DMS114 treated with DMSO at 0.1 percent for 48 hours (cell line): ENCODE results near the gene DBX1.

Experiments used
- DNase-seq: peaks from one replicate; lab custom pipeline; 2025; ENCODE audit not compliant: unreplicated experiment; lab: John Stamatoyannopoulos, UW

Gene DBX1

DNA sequence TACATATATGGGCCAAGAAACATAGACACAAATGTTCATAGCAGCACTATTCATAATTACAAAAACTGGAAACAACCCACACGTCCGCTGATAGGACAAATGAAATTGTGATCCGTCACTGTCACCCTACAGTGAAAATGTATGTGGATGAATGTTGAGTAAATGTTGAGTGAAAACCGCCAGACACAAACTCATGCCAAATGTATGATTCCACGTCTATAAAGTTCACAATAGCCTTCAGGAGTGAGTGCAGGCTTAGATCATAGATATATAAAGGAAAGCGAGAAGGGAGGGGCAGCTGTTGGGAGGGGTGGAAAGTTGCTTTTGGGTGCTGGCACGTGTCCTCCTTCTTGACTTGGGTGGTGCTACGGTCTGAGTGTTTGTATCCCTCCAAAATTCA is 33.6 kb downstream of the DBX1 start:
- no peak for DNase-seq

DNA sequence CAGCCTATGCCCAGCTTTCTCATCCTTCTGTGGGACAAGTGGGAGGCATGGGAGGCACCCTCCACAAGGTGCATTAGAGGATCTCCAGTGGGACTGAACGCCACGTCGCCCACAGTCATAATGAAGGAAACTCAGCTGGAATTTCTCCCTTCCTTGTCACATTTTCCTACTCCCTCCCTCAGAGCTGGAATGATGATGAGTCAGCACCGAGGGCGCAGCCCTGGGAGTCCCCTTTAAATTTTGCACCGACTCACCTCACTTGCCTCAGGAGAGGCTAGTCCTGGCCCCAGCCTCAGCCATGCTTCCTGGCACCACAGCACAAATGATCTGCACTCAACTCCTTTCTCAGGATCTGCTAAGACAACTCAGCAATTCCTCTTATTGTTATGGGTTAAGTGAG is 34.3 kb downstream of the DBX1 start:
- DNase-seq: no peak

- no peak for DNase-seq
Measured at GRCh38 chr11:20122131-20122530, 38.1 kb downstream of the DBX1 start.

DNA sequence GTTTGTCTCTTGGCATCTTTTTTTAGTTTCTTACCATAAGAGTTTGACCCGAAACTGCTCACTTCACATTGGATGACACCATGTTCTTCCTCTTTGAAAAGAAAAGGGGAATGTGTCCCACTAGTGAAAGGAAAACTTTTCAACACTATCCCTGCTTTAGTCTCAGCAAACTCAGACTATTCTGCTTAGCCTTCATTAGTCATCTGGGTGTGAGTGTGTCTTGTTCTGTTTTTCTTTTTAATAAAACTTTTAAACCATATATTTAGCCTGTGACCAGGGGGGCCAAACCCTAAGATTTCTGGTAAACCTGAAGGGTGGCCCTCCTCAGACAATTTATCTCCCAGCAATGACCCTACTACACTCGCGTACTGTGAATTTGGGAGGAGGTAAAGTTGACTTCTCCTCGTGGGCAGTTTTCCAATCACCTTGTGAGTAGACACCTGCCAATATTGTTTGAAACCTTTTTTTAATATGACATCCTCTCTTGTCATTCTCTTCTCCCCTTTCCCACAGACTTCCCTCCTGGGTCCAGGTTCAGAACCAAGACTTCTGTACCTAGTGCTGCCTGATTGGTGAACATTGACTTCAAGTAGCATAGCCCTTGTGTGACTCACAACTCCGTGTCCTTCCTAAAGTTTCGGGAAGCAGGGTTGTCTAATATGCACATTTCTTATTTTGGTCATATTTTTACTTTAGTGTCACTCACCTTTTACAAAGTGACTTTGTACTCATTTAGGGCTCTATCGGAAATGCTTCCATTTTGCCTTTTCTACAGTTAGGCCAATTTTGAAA is 39.9 kb downstream of the DBX1 start:
- no peak for DNase-seq

- DNase-seq: no peak
Measured at GRCh38 chr11:20119315-20119714, 41.0 kb downstream of the DBX1 start.

GRCh38 chr11:20118209-20118608 is 42.1 kb downstream of the DBX1 start:
- no peak for DNase-seq

- DNase-seq: no peak
Measured at GRCh38 chr11:20117291-20117690, 43.0 kb downstream of the DBX1 start.

- no peak for DNase-seq
Measured at GRCh38 chr11:20116825-20117224, 43.5 kb downstream of the DBX1 start.

DNA sequence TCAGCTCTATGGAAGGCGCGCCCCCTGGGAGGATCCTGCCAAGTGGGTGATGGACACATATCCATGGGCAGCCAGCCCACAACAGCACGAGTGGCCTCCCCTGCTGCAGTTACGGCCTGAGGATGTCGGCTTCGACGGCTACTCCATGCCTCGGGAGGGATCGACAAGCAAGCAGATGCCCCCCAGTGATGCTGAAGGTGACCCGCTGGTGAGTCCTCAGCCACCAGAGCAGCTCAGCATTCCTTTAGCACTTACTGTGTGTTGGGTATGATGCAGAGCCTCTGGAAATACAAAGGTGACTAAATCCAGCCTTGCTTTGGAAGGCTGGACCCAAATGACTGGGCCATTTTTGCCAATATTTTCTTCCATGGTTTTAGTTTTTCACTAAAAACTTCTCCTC is 45.7 kb downstream of the DBX1 start:
- no peak for DNase-seq

GRCh38 chr11:20113149-20113438 is 47.2 kb downstream of the DBX1 start:
- no peak for DNase-seq

GRCh38 chr11:20112291-20113148 is 47.8 kb downstream of the DBX1 start:
- no peak for DNase-seq

DNA sequence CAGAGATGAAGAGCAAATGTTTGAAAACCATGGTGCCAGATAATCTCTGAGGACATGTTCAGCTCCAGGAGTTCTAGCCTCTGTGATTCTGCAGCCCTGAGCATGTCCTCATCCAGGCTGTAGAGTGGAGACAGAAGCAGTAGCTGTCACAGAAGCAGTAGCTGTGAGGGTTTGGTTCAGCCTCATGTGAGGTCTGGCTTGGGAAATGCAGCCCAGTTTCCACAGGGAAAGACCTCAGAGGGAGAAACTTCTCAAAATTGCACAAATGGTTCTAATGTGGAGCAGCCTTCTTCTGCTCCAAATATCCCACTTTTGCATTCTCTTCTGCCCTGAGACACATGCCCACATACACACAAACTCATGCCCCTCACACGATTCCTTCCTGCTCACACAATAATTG is 48.4 kb downstream of the DBX1 start:
- no peak for DNase-seq

DNA sequence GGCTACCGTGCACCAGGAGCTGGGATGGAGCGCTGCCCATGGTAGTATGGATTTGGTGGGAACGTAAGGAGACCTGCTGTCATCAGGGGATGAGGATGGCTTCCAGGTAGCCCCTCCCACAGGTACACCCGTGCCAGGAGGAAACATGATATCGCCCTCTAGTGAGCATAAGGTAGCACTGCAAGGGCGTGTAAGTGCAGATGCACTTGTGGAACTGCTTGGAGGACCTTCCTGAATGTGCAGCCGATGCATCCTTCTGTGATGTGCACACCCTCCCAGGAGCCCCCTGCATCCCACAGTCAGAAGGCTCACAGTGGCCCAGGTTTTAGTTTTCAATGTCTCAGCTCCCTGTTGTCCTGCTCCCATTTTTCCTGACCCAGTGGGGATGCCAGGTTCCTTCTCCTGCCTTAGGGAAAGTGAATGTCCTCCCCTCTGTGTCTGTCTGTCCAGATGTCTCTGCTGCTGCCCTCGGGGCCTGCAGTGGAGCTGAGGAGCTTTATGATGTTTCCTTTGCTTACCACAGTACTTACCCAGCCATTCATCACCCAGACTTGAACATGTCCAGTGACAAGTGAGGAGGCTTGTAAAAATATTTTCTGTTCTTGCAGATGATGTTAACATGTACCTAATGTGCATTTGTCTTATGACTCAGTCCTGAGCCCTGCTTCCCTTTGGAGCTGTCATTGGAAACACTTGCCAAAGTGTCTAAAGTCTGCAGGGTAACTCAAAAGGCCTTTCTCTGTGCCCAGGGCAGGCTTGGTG is 49.2 kb downstream of the DBX1 start:
- no peak for DNase-seq

DNA sequence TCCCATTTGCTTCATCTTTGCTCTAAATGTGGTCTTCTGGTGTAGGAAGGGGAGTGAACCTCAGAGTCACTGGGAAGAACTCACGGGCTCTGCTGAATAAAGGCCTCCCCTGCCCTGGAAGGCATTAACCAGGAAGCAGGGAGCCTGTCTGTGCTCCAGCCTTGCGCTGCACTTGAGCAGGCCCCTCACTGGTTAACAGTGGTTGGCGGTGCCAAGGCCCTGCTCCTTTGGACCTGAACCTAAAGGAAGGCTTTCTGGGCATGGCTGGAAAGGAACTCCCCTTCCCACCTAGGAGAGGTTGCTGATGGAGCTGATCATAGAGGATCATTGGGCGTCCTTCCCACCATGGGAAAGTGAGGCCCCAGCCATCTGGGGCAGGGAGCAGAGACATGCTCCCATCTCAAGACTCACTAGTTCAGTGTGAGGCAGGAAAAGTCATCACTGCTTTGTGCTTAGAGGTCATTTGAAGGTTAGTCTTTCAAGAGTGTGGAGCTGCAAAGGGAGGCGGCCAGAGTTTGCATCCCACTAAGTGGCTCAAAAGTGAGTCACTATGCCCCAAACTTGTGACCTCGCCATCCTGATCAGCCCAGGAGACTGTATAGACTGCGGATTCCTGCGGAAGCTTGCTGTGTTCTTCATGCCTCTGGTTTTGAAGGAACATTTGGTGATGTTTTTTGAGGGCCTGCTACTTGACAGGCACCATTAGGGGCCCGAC is 50.4 kb downstream of the DBX1 start:
- DNase-seq: no peak
